Activated CD4-positive, alpha-beta T cell treated with anti-CD3 and anti-CD28 coated beads, Interleukin-2, amount 10 ng/mL, durations not matched to agents 24 days and 14 days (primary cell): ENCODE results near the gene CRYBA4. TPM values are rescaled to one million over a fixed set of nuclear protein-coding genes. Genes with fewer than 3 reads are reported as not detected.

ENCODE experiments used
- DNase-seq: peaks from one replicate; pipeline ENCODE4 v3.0.0; 2022
- H3K27ac Mint-ChIP-seq: one replicate; pipeline ENCODE4 v1.8.0; 2022; ENCODE audit warnings: mild to moderate bottlenecking, mixed read lengths
- H3K27me3 Mint-ChIP-seq: one replicate; pipeline ENCODE4 v1.8.0; 2022; ENCODE audit warnings: mixed read lengths
- H3K36me3 Mint-ChIP-seq: one replicate; pipeline ENCODE4 v1.8.0; 2022; ENCODE audit warnings: low read depth, mild to moderate bottlenecking, mixed read lengths
- H3K4me1 Mint-ChIP-seq: one replicate; pipeline ENCODE4 v1.8.0; 2021; ENCODE audit warnings: mixed read lengths
- H3K4me3 Mint-ChIP-seq: one replicate; pipeline ENCODE4 v1.8.0; 2022; ENCODE audit warnings: mild to moderate bottlenecking, moderate library complexity, mixed read lengths
- H3K9me3 Mint-ChIP-seq: one replicate; pipeline ENCODE4 v1.8.0; 2021; ENCODE audit warnings: mixed read lengths
- intact Hi-C: fragments of 100-400 bp; cut with micrococcal nuclease; formaldehyde crosslinking; loops from one replicate; pipeline ENCODE4 v1.15.1; 2023
- total RNA-seq: library from RNA; stranded (reverse); gene quantifications from 2 replicates; pipeline ENCODE4 v1.2.3, GENCODE V29; 2022

The CRYBA4 gene
- total RNA-seq, 1 donor from 2014 or later, result not detected

GRCh38 chr22:26587991-26588613, 33.7 kb upstream of the CRYBA4 start:
- intact Hi-C loops, result no loop called here
- Mint-ChIP-seq H3K27ac (no peak overlapping the region), H3K27me3 (no peaks in the 10 kb centered on the region), H3K36me3 (peaks cover 15% of the 10 kb centered on the region), H3K9me3 (no peaks in the 10 kb centered on the region), H3K4me1 (peaks cover 66% of the 10 kb centered on the region), H3K4me3 (peak overlapping the region; percentile 93)
- no peak for DNase-seq

- no peak for DNase-seq
- Mint-ChIP-seq H3K27ac (peak overlapping the region; percentile 86), H3K4me3 (peak overlapping the region; percentile 93), H3K4me1 (peaks cover 71% of the 10 kb centered on the region), H3K9me3 (no peaks in the 10 kb centered on the region), H3K36me3 (peaks cover 15% of the 10 kb centered on the region), H3K27me3 (no peaks in the 10 kb centered on the region)
- intact Hi-C loops, result no loop called here
Observed at GRCh38 chr22:26588729-26589366, 32.9 kb upstream of the CRYBA4 start.

- H3K4me1 Mint-ChIP-seq, result peaks cover 71% of the 10 kb centered on the region
- intact Hi-C loops, result no loop called here
Observed at GRCh38 chr22:26589367-26589844, 32.4 kb upstream of the CRYBA4 start.

GRCh38 chr22:26589845-26590736, 31.7 kb upstream of the CRYBA4 start, which contains the start of gene TPST2:
Gene TPST2, minus strand, starts transcription at chr22:26590132. Its CDS starts 48,502 bp downstream, at chr22:26541630.
- peaks cover 9% of the 10 kb centered on the region for H3K36me3 Mint-ChIP-seq
- H3K4me1 Mint-ChIP-seq, result peaks cover 66% of the 10 kb centered on the region
- peak within 1 kb of the TSS; percentile 95 for H3K4me3 Mint-ChIP-seq
- no peaks in the 10 kb centered on the region for H3K9me3 Mint-ChIP-seq
- DNase-seq, result peak; percentile 94
- no peaks in the 10 kb centered on the region for H3K27me3 Mint-ChIP-seq
- intact Hi-C loops, result loop anchor here (1.0 to 5.0 kb wide), 4 partner anchors 11 to 107 kb away; partner anchors contain the start of genes HPS4, SRRD and TFIP11
- H3K27ac Mint-ChIP-seq, result peak within 1 kb of the TSS; percentile 90

More at GRCh38 chr22:26589367-26589844, 32.4 kb upstream of the CRYBA4 start:
- Mint-ChIP-seq H3K36me3 (peaks cover 10% of the 10 kb centered on the region), H3K4me3 (peak overlapping the region; percentile 93), H3K27me3 (no peaks in the 10 kb centered on the region), H3K9me3 (no peaks in the 10 kb centered on the region), H3K27ac (peak overlapping the region; percentile 86)
- DNase-seq, result peak; percentile 82

GRCh38 chr22:26592421-26592891, 29.3 kb upstream of the CRYBA4 start:
- intact Hi-C loops, result loop anchor here (5.0 kb wide), 1 partner anchor 50 kb away; no protein-coding TSS in a partner anchor
- peaks cover 8% of the 10 kb centered on the region for H3K27me3 Mint-ChIP-seq
- H3K9me3 Mint-ChIP-seq, result no peaks in the 10 kb centered on the region
- H3K36me3 Mint-ChIP-seq, result peaks cover 9% of the 10 kb centered on the region
- H3K4me1 Mint-ChIP-seq, result peaks cover 50% of the 10 kb centered on the region
- peak overlapping the region; percentile 78 for H3K27ac Mint-ChIP-seq
- peak overlapping the region; percentile 69 for H3K4me3 Mint-ChIP-seq
- DNase-seq, result peak; percentile 90

- no peaks in the 10 kb centered on the region for H3K9me3 Mint-ChIP-seq
- peaks cover 3% of the 10 kb centered on the region for H3K36me3 Mint-ChIP-seq
- H3K27ac Mint-ChIP-seq, result no peak overlapping the region
- H3K4me1 Mint-ChIP-seq, result peaks cover 46% of the 10 kb centered on the region
- DNase-seq, result no peak
- intact Hi-C loops, result loop anchor here (5.0 kb wide), 1 partner anchor 51 kb away; no protein-coding TSS in a partner anchor
- no peak overlapping the region for H3K4me3 Mint-ChIP-seq
- peaks cover 10% of the 10 kb centered on the region for H3K27me3 Mint-ChIP-seq
Observed at GRCh38 chr22:26593763-26594162, 28.0 kb upstream of the CRYBA4 start.

GRCh38 chr22:26597026-26597425, 24.7 kb upstream of the CRYBA4 start:
- Mint-ChIP-seq H3K36me3 (peaks cover 2% of the 10 kb centered on the region), H3K4me1 (peaks cover 33% of the 10 kb centered on the region), H3K9me3 (no peaks in the 10 kb centered on the region), H3K4me3 (no peak overlapping the region), H3K27ac (no peak overlapping the region), H3K27me3 (peaks cover 15% of the 10 kb centered on the region)
- intact Hi-C loops, result no loop called here
- DNase-seq, result no peak

- peaks cover 15% of the 10 kb centered on the region for H3K27me3 Mint-ChIP-seq
- H3K36me3 Mint-ChIP-seq, result peaks cover 2% of the 10 kb centered on the region
- H3K4me1 Mint-ChIP-seq, result peaks cover 29% of the 10 kb centered on the region
- H3K9me3 Mint-ChIP-seq, result no peaks in the 10 kb centered on the region
- intact Hi-C loops, result no loop called here
- no peak overlapping the region for H3K4me3 Mint-ChIP-seq
- H3K27ac Mint-ChIP-seq, result no peak overlapping the region
- no peak for DNase-seq
Observed at GRCh38 chr22:26597480-26597879, 24.3 kb upstream of the CRYBA4 start.

- H3K36me3 Mint-ChIP-seq, result peaks cover 2% of the 10 kb centered on the region
- intact Hi-C loops, result no loop called here
- DNase-seq, result no peak
- H3K4me1 Mint-ChIP-seq, result peaks cover 14% of the 10 kb centered on the region
- no peaks in the 10 kb centered on the region for H3K9me3 Mint-ChIP-seq
- H3K27me3 Mint-ChIP-seq, result peaks cover 15% of the 10 kb centered on the region
- no peak overlapping the region for H3K4me3 Mint-ChIP-seq
- H3K27ac Mint-ChIP-seq, result no peak overlapping the region
Observed at GRCh38 chr22:26599505-26599904, 22.3 kb upstream of the CRYBA4 start.

GRCh38 chr22:26601726-26602125, 20.0 kb upstream of the CRYBA4 start:
- no peak for DNase-seq
- H3K4me3 Mint-ChIP-seq, result no peak overlapping the region
- H3K4me1 Mint-ChIP-seq, result peaks cover 18% of the 10 kb centered on the region
- intact Hi-C loops, result no loop called here
- no peak overlapping the region for H3K27ac Mint-ChIP-seq
- peaks cover 12% of the 10 kb centered on the region for H3K27me3 Mint-ChIP-seq
- no peaks in the 10 kb centered on the region for H3K9me3 Mint-ChIP-seq
- peaks cover 2% of the 10 kb centered on the region for H3K36me3 Mint-ChIP-seq

GRCh38 chr22:26602127-26602526, 19.6 kb upstream of the CRYBA4 start:
- intact Hi-C loops, result no loop called here
- Mint-ChIP-seq H3K36me3 (peaks cover 2% of the 10 kb centered on the region), H3K27me3 (peaks cover 9% of the 10 kb centered on the region), H3K4me3 (no peak overlapping the region), H3K27ac (no peak overlapping the region), H3K9me3 (no peaks in the 10 kb centered on the region), H3K4me1 (peaks cover 16% of the 10 kb centered on the region)
- no peak for DNase-seq

GRCh38 chr22:26604368-26604767, 17.4 kb upstream of the CRYBA4 start:
- Mint-ChIP-seq H3K4me1 (peaks cover 10% of the 10 kb centered on the region), H3K27ac (no peak overlapping the region), H3K36me3 (no peaks in the 10 kb centered on the region), H3K4me3 (no peak overlapping the region), H3K27me3 (peaks cover 6% of the 10 kb centered on the region), H3K9me3 (peaks cover 4% of the 10 kb centered on the region)
- DNase-seq, result no peak
- intact Hi-C loops, result no loop called here

- H3K27me3 Mint-ChIP-seq, result peaks cover 8% of the 10 kb centered on the region
- no peak overlapping the region for H3K27ac Mint-ChIP-seq
- H3K4me3 Mint-ChIP-seq, result no peak overlapping the region
- H3K4me1 Mint-ChIP-seq, result peaks cover 23% of the 10 kb centered on the region
- intact Hi-C loops, result no loop called here
- H3K9me3 Mint-ChIP-seq, result peaks cover 6% of the 10 kb centered on the region
- no peak for DNase-seq
- H3K36me3 Mint-ChIP-seq, result no peaks in the 10 kb centered on the region
Observed at GRCh38 chr22:26606611-26607010, 15.2 kb upstream of the CRYBA4 start.
